ENCODE results near the gene ADCK2.

Gene ADCK2

DNA sequence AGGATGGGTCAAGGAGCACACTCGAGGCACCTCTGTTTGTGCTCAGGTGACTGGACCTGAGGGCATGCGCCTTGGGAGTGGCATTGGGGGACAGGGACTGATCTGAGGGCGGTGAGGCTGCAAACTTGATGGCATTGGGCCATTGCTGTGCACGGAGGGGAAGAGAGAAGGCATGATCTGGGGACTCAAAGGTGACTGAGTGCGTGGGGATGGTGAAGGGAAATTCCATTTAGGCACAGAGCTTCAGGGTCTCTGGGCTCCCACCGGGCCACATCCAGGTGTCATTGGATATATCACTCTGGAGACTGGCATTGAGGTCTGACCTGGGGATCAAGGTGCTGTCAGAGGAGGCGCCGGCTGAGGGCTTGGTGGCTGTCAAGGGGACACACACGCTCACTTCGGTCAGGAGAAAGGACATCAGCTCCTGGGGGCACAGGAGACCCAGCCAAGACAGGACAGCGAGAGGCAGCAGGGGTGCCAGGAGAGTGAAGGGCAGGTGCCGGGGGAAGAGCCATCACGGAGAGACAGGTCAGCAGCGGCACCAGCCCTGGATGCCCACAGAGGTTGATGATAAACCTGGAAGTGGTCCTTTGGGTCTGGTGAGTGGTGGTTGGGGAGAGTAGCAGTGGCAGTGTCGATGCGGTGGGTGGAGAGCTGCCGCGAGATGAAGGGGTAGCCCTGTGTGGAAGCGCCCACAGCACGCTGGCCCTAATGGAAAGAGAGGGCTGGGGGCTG, 5.5 kb downstream of the ADCK2 start:
- DNase-seq (ENCODE audit: extremely low spot score) = no peak
- POLR2A ChIA-PET = interaction anchor here (0.6 kb wide), 1 partner anchor 17 kb away, joined by 3 read pairs; no protein-coding TSS in a partner anchor
- CTCF ChIA-PET = no interaction called here

DNA sequence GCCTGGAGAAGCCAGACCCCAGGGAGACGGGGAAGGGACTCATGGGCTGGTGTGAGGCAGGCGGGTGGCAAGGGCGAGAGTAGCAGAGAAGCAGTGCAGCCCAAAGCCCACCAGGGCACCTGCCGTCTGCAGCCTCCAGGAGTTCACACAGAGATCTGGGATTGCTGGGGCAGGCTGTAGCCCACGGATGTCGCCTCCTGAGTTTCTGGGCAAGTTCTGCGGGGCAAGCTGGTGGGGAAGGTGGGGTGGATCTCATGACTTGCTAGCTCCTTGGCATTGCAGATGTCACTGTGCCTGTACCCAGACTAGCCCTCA, 6.0 kb downstream of the ADCK2 start:
- POLR2A ChIA-PET = no interaction called here
- no peak for DNase-seq (ENCODE audit: extremely low spot score)
- TF ChIP-seq, protein P1, sequence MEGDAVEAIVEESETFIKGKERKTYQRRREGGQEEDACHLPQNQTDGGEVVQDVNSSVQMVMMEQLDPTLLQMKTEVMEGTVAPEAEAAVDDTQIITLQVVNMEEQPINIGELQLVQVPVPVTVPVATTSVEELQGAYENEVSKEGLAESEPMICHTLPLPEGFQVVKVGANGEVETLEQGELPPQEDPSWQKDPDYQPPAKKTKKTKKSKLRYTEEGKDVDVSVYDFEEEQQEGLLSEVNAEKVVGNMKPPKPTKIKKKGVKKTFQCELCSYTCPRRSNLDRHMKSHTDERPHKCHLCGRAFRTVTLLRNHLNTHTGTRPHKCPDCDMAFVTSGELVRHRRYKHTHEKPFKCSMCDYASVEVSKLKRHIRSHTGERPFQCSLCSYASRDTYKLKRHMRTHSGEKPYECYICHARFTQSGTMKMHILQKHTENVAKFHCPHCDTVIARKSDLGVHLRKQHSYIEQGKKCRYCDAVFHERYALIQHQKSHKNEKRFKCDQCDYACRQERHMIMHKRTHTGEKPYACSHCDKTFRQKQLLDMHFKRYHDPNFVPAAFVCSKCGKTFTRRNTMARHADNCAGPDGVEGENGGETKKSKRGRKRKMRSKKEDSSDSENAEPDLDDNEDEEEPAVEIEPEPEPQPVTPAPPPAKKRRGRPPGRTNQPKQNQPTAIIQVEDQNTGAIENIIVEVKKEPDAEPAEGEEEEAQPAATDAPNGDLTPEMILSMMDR (IDR thresholded peaks at IDR 0.05; ENCODE audit: control extremely low read depth, extremely low read depth, low read depth, missing control alignments) = no peak
- CTCF ChIA-PET = interaction anchor here (1.0 to 1.2 kb wide), 2 partner anchors 9 to 23 kb away, joined by 3 read pairs; no protein-coding TSS in a partner anchor

More for the DNA sequence above, 5.5 kb downstream of the ADCK2 start:
- TF ChIP-seq, protein P1 (IDR thresholded peaks at IDR 0.05; ENCODE audit: control extremely low read depth, extremely low read depth, low read depth, missing control alignments) = no peak

DNA sequence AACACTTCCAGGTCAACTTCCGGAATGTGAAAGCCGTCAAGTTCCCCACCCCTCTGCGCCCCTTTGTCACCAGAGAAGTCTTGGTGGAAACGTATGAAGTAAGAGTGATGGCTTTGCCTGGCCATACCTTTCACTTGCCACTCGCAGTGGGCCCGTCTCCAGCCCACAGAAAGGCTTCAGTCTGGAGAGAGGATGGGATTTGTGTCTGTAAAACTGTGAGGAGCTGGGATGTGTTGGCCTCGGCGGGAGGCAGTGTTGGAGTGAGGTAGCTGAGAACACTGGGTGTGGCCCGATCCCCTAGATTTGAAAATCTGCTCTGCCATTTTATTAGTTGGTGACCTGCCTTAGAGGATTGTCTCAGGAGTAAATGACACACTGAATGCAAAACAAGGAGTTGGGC, 6.4 kb downstream of the ADCK2 start:
- TF ChIP-seq, protein P1 (IDR thresholded peaks at IDR 0.05; ENCODE audit: control extremely low read depth, extremely low read depth, low read depth, missing control alignments) = no peak
- ChIA-PET POLR2A (no interaction called here), CTCF (interaction anchor here (1.0 to 1.2 kb wide), 2 partner anchors 10 to 23 kb away, joined by 3 read pairs; no protein-coding TSS in a partner anchor)
- no peak for DNase-seq (ENCODE audit: extremely low spot score)

DNA sequence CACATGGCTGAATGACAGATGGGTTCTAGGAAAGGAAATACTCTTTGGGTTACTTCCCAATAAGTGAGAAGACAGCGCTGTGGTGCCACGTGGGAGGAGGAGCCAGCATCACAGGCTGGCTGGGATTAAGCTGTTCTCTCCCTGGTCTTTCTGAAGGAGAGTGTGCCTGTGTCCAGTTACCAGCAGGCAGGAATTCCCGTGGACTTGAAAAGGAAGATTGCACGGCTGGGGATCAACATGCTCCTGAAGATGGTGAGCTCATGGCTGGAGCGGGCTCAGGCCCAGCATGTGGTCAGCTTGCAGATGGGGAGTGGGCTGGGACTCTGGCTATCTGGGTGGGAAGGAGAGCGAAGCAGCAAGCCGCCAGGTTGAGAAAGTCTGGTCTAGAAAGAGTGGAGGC, 8.1 kb downstream of the ADCK2 start:
- TF ChIP-seq, protein P1 (IDR thresholded peaks at IDR 0.05; ENCODE audit: control extremely low read depth, extremely low read depth, low read depth, missing control alignments) = no peak
- no peak for DNase-seq (ENCODE audit: extremely low spot score)
- ChIA-PET POLR2A (no interaction called here), CTCF (interaction anchor here (1.2 to 1.7 kb wide), 3 partner anchors 12 to 28 kb away, joined by 3 to 5 read pairs (median 4); no protein-coding TSS in a partner anchor)

DNA sequence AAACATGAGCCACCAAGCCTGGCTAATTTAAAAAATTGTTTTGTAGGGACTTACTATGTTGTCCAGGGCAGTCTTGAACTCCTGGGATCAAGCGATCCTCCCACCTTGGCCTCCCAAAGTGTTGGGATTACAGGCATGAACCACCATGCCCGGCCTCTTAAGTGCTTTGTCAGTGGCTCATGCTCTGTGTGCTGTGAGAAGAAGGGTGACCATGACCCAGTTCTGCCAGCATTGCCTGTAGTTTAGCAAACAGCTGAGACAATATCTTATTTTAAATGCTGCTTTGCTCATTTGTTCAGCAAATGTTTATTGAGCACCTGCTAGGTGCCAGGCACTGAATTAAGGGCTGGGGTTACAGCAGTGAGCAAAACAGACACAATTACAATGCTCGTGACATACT, 9.0 kb downstream of the ADCK2 start:
- CTCF ChIA-PET = interaction anchor here (1.7 kb wide), 1 partner anchor 12 kb away, joined by 5 read pairs; no protein-coding TSS in a partner anchor
- DNase-seq (ENCODE audit: extremely low spot score) = no peak
- TF ChIP-seq, protein P1 (IDR thresholded peaks at IDR 0.05; ENCODE audit: control extremely low read depth, extremely low read depth, low read depth, missing control alignments) = no peak
- POLR2A ChIA-PET = no interaction called here

DNA sequence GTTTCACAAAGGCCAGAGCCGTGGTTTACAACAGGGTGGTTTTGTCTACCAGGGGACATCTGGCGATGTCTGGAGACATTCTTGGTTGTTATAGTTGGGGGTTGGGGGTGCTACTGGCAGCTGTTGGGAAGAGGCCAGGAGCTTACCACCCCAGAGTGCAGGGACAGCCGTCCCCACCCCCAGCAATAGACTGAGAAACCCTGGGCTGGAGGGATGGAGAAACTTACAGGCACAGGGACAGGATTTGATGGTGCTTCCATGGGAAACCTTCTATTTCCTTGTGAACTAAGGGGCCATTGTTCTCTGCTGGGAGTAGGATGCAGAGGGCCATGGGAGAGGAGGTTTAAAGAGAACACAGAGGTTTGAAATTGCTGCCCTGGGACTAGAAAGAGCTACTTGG, 10.9 kb downstream of the ADCK2 start:
- TF ChIP-seq, protein P1 (IDR thresholded peaks at IDR 0.05; ENCODE audit: control extremely low read depth, extremely low read depth, low read depth, missing control alignments) = no peak
- CTCF ChIA-PET = interaction anchor here (1.2 to 1.6 kb wide), 2 partner anchors 13 to 23 kb away, joined by 3 to 5 read pairs; partner anchors contain the start of gene NDUFB2
- POLR2A ChIA-PET = no interaction called here
- DNase-seq (ENCODE audit: extremely low spot score) = no peak

Data from GM10248 (cell line).